ENCODE data around the gene MRM2. TPM values are rescaled to one million over a fixed set of nuclear protein-coding genes. Genes with fewer than 3 reads are reported as not detected.
"Not testable (repeated sequence)": the region's sequence is repeated elsewhere in the genome, so short reads cannot be mapped to it uniquely, and the experiment has no call there.

The MRM2 gene
- total RNA-seq, 1 donor from 2014 or later: 48.6 TPM

GRCh38 chr7:2275101-2275500, 33.1 kb upstream of the MRM2 start:
- Mint-ChIP-seq H3K9me3 (no peaks in the 10 kb centered on the region), H3K27ac (no peak overlapping the region), H3K4me1 (ENCODE audit: low read depth) (no peaks in the 10 kb centered on the region), H3K4me3 (no peak overlapping the region), H3K27me3 (ENCODE audit: insufficient read depth) (no peaks in the 10 kb centered on the region), H3K36me3 (ENCODE audit: low read depth) (peaks cover 7% of the 10 kb centered on the region)
- intact Hi-C loops (cut with micrococcal nuclease): no loop called here
- no peak for DNase-seq (ENCODE audit: low spot score)

DNA sequence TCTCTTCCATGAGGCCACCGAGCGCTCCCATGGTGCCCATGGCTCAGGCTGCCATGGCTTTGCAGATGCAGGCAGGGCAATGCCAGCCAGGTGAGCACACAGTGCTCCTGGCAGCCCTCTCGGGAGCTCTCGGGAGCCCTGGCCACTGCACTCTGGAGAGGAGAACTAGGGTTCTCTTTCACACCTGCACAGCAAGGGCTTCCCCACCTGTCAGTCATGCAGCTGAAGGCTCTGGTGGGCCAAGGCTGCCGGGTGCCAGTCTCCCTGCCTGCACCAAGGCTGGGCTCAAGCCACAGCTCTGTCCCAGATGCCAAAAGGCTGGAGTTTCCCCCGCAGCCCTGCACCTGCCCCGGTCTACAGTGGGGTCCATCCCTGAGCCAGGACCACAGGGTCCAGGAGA, 32.7 kb upstream of the MRM2 start:
- Mint-ChIP-seq H3K27me3 (ENCODE audit: insufficient read depth) (no peaks in the 10 kb centered on the region), H3K4me3 (no peak overlapping the region), H3K4me1 (ENCODE audit: low read depth) (no peaks in the 10 kb centered on the region), H3K27ac (no peak overlapping the region), H3K36me3 (ENCODE audit: low read depth) (peaks cover 7% of the 10 kb centered on the region), H3K9me3 (no peaks in the 10 kb centered on the region)
- DNase-seq (ENCODE audit: low spot score): no peak
- intact Hi-C loops (cut with micrococcal nuclease): no loop called here

DNA sequence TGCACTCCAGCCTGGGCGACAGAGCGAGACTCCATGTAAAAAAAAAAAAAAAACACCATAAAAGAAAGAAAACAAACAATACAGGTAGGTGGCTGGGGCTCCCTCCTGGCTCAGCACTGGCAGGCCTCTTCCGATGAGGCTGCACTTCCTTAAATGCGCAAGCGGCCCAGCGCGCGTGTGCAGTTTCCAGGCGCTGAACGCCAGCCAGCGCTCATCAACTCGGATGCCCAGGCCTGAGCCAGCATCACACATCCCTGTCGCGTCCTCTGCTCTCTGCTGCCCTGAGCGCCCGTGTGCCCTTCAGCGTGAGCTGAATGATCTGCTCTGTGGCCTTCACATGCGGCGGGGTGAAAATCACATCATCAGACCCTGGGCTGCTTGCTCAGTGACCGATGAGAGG, 31.9 kb upstream of the MRM2 start:
- H3K27ac Mint-ChIP-seq: no peak overlapping the region
- H3K4me3 Mint-ChIP-seq: no peak overlapping the region
- H3K4me1 Mint-ChIP-seq (ENCODE audit: low read depth): no peaks in the 10 kb centered on the region
- no peak for DNase-seq (ENCODE audit: low spot score)
- H3K36me3 Mint-ChIP-seq (ENCODE audit: low read depth): peaks cover 9% of the 10 kb centered on the region
- intact Hi-C loops (cut with micrococcal nuclease): no loop called here
- no peaks in the 10 kb centered on the region for H3K9me3 Mint-ChIP-seq
- H3K27me3 Mint-ChIP-seq (ENCODE audit: insufficient read depth): no peaks in the 10 kb centered on the region

DNA sequence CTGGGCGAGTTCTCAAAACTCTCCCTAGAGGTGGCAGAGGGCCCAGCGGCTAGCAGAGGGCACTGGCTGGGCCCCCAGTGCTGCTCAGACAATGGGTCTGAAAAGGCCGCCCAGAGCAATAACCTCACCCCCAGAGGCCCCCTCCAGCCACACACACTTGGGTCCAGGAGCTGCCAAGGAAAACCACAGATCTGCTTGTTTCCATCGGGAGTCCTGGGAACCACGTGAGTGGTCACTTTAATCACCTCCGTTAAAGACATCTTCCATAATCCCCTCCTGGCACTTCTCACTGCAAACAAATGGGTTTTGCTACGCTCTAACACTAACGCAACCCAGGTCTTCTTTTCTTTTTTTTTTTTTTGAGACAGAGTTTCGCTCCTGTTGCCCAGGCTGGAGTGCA, 30.0 kb upstream of the MRM2 start:
- Mint-ChIP-seq H3K4me1 (ENCODE audit: low read depth) (no peaks in the 10 kb centered on the region), H3K27ac (no peak overlapping the region), H3K27me3 (ENCODE audit: insufficient read depth) (no peaks in the 10 kb centered on the region), H3K36me3 (ENCODE audit: low read depth) (peaks cover 9% of the 10 kb centered on the region), H3K9me3 (no peaks in the 10 kb centered on the region), H3K4me3 (no peak overlapping the region)
- DNase-seq (ENCODE audit: low spot score): no peak
- intact Hi-C loops (cut with micrococcal nuclease): no loop called here

- no peak overlapping the region for H3K27ac Mint-ChIP-seq
- no peaks in the 10 kb centered on the region for H3K9me3 Mint-ChIP-seq
- no peaks in the 10 kb centered on the region for H3K27me3 Mint-ChIP-seq (ENCODE audit: insufficient read depth)
- no peak for DNase-seq (ENCODE audit: low spot score)
- no peaks in the 10 kb centered on the region for H3K4me1 Mint-ChIP-seq (ENCODE audit: low read depth)
- no peak overlapping the region for H3K4me3 Mint-ChIP-seq
- intact Hi-C loops (cut with micrococcal nuclease): no loop called here
- peaks cover 9% of the 10 kb centered on the region for H3K36me3 Mint-ChIP-seq (ENCODE audit: low read depth)
Observed at GRCh38 chr7:2271273-2272026, 29.4 kb upstream of the MRM2 start.

- Mint-ChIP-seq H3K9me3 (no peaks in the 10 kb centered on the region), H3K36me3 (ENCODE audit: low read depth) (peaks cover 9% of the 10 kb centered on the region), H3K27ac (no peak overlapping the region), H3K4me1 (ENCODE audit: low read depth) (no peaks in the 10 kb centered on the region), H3K4me3 (no peak overlapping the region), H3K27me3 (ENCODE audit: insufficient read depth) (no peaks in the 10 kb centered on the region)
- DNase-seq (ENCODE audit: low spot score): no peak
- intact Hi-C loops (cut with micrococcal nuclease): no loop called here
Observed at GRCh38 chr7:2270495-2270894, 28.5 kb upstream of the MRM2 start.

GRCh38 chr7:2269991-2270460, 28.0 kb upstream of the MRM2 start:
- intact Hi-C loops (cut with micrococcal nuclease): no loop called here
- Mint-ChIP-seq H3K27ac (no peak overlapping the region), H3K27me3 (ENCODE audit: insufficient read depth) (no peaks in the 10 kb centered on the region), H3K4me3 (no peak overlapping the region), H3K36me3 (ENCODE audit: low read depth) (peaks cover 9% of the 10 kb centered on the region), H3K4me1 (ENCODE audit: low read depth) (no peaks in the 10 kb centered on the region), H3K9me3 (no peaks in the 10 kb centered on the region)
- DNase-seq (ENCODE audit: low spot score): no peak

DNA sequence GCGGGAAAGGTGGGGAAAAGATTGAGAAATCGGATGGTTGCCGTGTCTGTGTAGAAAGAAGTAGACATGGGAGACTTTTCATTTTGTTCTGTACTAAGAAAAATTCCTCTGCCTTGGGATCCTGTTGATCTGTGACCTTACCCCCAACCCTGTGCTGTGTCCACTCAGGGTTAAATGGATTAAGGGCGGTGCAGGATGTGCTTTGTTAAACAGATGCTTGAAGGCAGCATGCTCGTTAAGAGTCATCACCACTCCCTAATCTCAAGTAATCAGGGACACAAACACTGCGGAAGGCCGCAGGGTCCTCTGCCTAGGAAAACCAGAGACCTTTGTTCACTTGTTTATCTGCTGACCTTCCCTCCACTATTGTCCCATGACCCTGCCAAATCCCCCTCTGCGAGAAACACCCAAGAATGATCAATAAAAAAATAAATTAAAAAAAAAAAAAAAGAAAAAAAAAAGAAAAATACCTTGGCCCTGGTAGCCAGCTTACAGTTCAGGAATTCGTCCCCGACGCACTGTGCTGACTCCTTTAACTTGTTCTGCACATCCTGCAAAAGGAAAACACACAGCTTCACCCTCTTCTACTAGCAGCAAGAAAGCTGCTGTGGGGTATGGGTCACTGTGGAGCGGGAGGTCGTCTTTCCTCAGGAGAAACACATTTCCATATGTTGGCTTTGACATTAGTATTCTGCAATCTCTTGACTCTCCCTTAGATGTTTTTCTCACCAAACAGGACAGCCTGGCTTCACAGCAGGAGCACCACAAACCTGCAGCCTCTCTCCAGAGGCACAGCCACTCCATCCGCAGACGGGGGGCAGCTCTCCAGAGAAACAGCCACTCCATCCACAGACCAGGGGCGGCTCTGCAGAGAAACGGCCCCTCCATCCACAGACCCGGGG, 27.3 kb upstream of the MRM2 start:
- DNase-seq (ENCODE audit: low spot score); H3K27me3 Mint-ChIP-seq (ENCODE audit: insufficient read depth); H3K27ac Mint-ChIP-seq; H3K4me1 Mint-ChIP-seq (ENCODE audit: low read depth); H3K9me3 Mint-ChIP-seq; intact Hi-C loops (cut with micrococcal nuclease); H3K4me3 Mint-ChIP-seq: not testable (repeated sequence)
- peaks cover 10% of the 10 kb centered on the region for H3K36me3 Mint-ChIP-seq (ENCODE audit: low read depth)

GRCh38 chr7:2266911-2267310, 24.9 kb upstream of the MRM2 start:
- Mint-ChIP-seq H3K27ac (no peak overlapping the region), H3K27me3 (ENCODE audit: insufficient read depth) (no peaks in the 10 kb centered on the region), H3K4me3 (no peak overlapping the region), H3K9me3 (no peaks in the 10 kb centered on the region), H3K36me3 (ENCODE audit: low read depth) (peaks cover 13% of the 10 kb centered on the region), H3K4me1 (ENCODE audit: low read depth) (peaks cover 2% of the 10 kb centered on the region)
- no peak for DNase-seq (ENCODE audit: low spot score)
- intact Hi-C loops (cut with micrococcal nuclease): no loop called here

GRCh38 chr7:2264158-2264557, 22.2 kb upstream of the MRM2 start:
- H3K36me3 Mint-ChIP-seq (ENCODE audit: low read depth): peaks cover 8% of the 10 kb centered on the region
- H3K4me3 Mint-ChIP-seq: no peak overlapping the region
- H3K4me1 Mint-ChIP-seq (ENCODE audit: low read depth): peaks cover 9% of the 10 kb centered on the region
- no peak overlapping the region for H3K27ac Mint-ChIP-seq
- intact Hi-C loops (cut with micrococcal nuclease): no loop called here
- no peaks in the 10 kb centered on the region for H3K27me3 Mint-ChIP-seq (ENCODE audit: insufficient read depth)
- no peaks in the 10 kb centered on the region for H3K9me3 Mint-ChIP-seq
- DNase-seq (ENCODE audit: low spot score): no peak

GRCh38 chr7:2263176-2263575, 21.2 kb upstream of the MRM2 start:
- intact Hi-C loops (cut with micrococcal nuclease): no loop called here
- H3K4me1 Mint-ChIP-seq (ENCODE audit: low read depth): peaks cover 9% of the 10 kb centered on the region
- H3K36me3 Mint-ChIP-seq (ENCODE audit: low read depth): peaks cover 8% of the 10 kb centered on the region
- no peak overlapping the region for H3K27ac Mint-ChIP-seq
- DNase-seq (ENCODE audit: low spot score): no peak
- no peaks in the 10 kb centered on the region for H3K27me3 Mint-ChIP-seq (ENCODE audit: insufficient read depth)
- no peaks in the 10 kb centered on the region for H3K9me3 Mint-ChIP-seq
- no peak overlapping the region for H3K4me3 Mint-ChIP-seq

- Mint-ChIP-seq H3K27ac (peak overlapping the region; percentile 82), H3K9me3 (no peaks in the 10 kb centered on the region), H3K4me3 (no peak overlapping the region), H3K36me3 (ENCODE audit: low read depth) (peaks cover 8% of the 10 kb centered on the region), H3K4me1 (ENCODE audit: low read depth) (peaks cover 9% of the 10 kb centered on the region), H3K27me3 (ENCODE audit: insufficient read depth) (no peaks in the 10 kb centered on the region)
- no peak for DNase-seq (ENCODE audit: low spot score)
- intact Hi-C loops (cut with micrococcal nuclease): no loop called here
Observed at GRCh38 chr7:2261611-2262010, 19.6 kb upstream of the MRM2 start.

GRCh38 chr7:2260820-2261219, 18.8 kb upstream of the MRM2 start:
- peaks cover 8% of the 10 kb centered on the region for H3K36me3 Mint-ChIP-seq (ENCODE audit: low read depth)
- H3K4me1 Mint-ChIP-seq (ENCODE audit: low read depth): peaks cover 9% of the 10 kb centered on the region
- H3K9me3 Mint-ChIP-seq: no peaks in the 10 kb centered on the region
- H3K4me3 Mint-ChIP-seq: no peak overlapping the region
- H3K27me3 Mint-ChIP-seq (ENCODE audit: insufficient read depth): no peaks in the 10 kb centered on the region
- intact Hi-C loops (cut with micrococcal nuclease): no loop called here
- H3K27ac Mint-ChIP-seq: no peak overlapping the region
- no peak for DNase-seq (ENCODE audit: low spot score)

Data from activated T-helper 1 cell treated with anti-CD3 and anti-CD28 coated beads, Interleukin-12 subunit alpha, Interleukin-12 subunit beta, Interleukin-2, Interleukin-4 antibody, amounts not matched to agents 30 ng/mL and 10 ng/mL and 1 ng/mL, durations not matched to agents 14 hours and 24 hours and 36 hours (primary cell).